MM.1S (cell line): ENCODE results near the gene ACBD5.

ENCODE experiments used
- EZH2 ChIP-seq: fragments of 300-600 bp; sonication (generic); optimal IDR thresholded peaks from 2 replicates; pipeline ENCODE3; 2017; ENCODE audit warnings: low read depth, mild to moderate bottlenecking, antibody characterized with exemption, low read length, mixed read lengths
- EZH2phosphoT487 ChIP-seq: fragments of 300-600 bp; sonication (generic); IDR thresholded peaks from 2 replicates; pipeline ENCODE4 v1.6.1; 2018; ENCODE audit warnings: antibody characterized with exemption, low read length
- TF ChIP-seq, protein P1 (sequence below): fragments of 300-600 bp; sonication (generic); IDR thresholded peaks from 2 replicates; pipeline ENCODE4 v1.5.1; 2016; ENCODE audit warnings: antibody characterized with exemption, low read length, mixed read lengths

DNA sequence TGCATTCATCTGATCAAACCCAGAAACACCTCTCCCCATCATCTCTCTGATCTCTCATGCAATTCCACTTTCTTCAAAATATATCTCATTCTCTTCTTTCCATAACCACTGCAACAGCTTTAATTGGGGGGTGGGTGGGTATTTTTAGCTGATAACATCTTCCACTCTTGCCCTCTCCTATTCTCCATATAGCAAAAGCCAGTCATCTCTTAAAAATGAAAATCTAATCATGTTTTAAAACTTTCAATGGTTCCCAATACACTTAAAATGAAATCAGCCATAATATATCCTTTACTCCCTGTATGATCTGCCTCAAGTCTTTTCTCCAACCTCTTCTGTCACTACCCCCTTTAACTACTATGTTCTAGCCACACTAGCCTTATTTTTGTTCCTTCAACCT, 87.9 kb downstream of the ACBD5 start:
- TF ChIP-seq, protein P1, sequence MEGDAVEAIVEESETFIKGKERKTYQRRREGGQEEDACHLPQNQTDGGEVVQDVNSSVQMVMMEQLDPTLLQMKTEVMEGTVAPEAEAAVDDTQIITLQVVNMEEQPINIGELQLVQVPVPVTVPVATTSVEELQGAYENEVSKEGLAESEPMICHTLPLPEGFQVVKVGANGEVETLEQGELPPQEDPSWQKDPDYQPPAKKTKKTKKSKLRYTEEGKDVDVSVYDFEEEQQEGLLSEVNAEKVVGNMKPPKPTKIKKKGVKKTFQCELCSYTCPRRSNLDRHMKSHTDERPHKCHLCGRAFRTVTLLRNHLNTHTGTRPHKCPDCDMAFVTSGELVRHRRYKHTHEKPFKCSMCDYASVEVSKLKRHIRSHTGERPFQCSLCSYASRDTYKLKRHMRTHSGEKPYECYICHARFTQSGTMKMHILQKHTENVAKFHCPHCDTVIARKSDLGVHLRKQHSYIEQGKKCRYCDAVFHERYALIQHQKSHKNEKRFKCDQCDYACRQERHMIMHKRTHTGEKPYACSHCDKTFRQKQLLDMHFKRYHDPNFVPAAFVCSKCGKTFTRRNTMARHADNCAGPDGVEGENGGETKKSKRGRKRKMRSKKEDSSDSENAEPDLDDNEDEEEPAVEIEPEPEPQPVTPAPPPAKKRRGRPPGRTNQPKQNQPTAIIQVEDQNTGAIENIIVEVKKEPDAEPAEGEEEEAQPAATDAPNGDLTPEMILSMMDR: no peak
- no peak for TF ChIP-seq EZH2
- no peak for TF ChIP-seq EZH2phosphoT487
